ENCODE data around the gene FOXA2. TPM values are rescaled to one million over a fixed set of nuclear protein-coding genes. Genes with fewer than 3 reads are reported as not detected.

Gene FOXA2
- total and polyA plus RNA-seq, 2 of the 13 experiments (the other 11 are each of a cell fraction or from before 2014, with no cell fraction given): 8.8 to 12.2 TPM

GRCh38 chr20:22583773-22584521 lies 425 bp downstream of the FOXA2 start (continued):
- peak; percentile 42; the same call in 1 of the 2 replicates for TF ChIP-seq ZNF317 (CRISPR knock-in tag; IDR thresholded peaks at IDR 0.05)
- TF ChIP-seq MED8 (CRISPR knock-in tag; IDR thresholded peaks at IDR 0.05; ENCODE audit: insufficient replicate concordance): peak; percentile 51
- no peak; the same call in 1 of the 2 replicates for TF ChIP-seq RXRB (CRISPR knock-in tag; IDR thresholded peaks at IDR 0.05; ENCODE audit: borderline replicate concordance)
- TF ChIP-seq KDM1A (CRISPR knock-in tag; IDR thresholded peaks at IDR 0.05): no peak
- TF ChIP-seq ZNF142 (CRISPR knock-in tag; IDR thresholded peaks at IDR 0.05): no peak
- TF ChIP-seq MIER3 (CRISPR knock-in tag; IDR thresholded peaks at IDR 0.05; ENCODE audit: borderline replicate concordance): peak; percentile 66; the same call in 1 of the 2 replicates
- peak; percentile 60 for TF ChIP-seq TBX2 (CRISPR knock-in tag; IDR thresholded peaks at IDR 0.05; ENCODE audit: borderline replicate concordance)
- no peak for TF ChIP-seq ZNF749 (CRISPR knock-in tag; IDR thresholded peaks at IDR 0.05; ENCODE audit: borderline replicate concordance)
- TF ChIP-seq ZNF589 (CRISPR knock-in tag; conservative IDR thresholded peaks at IDR 0.05): no peak
- no peak for TF ChIP-seq SOX6 (IDR thresholded peaks at IDR 0.05)
- TF ChIP-seq SOX6 (CRISPR knock-in tag; IDR thresholded peaks at IDR 0.05): peak; percentile 83
- TF ChIP-seq RARA (CRISPR knock-in tag; IDR thresholded peaks at IDR 0.05): peak; percentile 38
- TF ChIP-seq BCL3 (CRISPR knock-in tag; IDR thresholded peaks at IDR 0.05): no peak; the same call in 1 of the 2 replicates
- no peak for TF ChIP-seq ZMAT3 (CRISPR knock-in tag; conservative IDR thresholded peaks at IDR 0.05)
- TF ChIP-seq HINFP (CRISPR knock-in tag; IDR thresholded peaks at IDR 0.05; ENCODE audit: low read depth): no peak
- peak; percentile 78 for TF ChIP-seq ZNF124 (CRISPR knock-in tag; IDR thresholded peaks at IDR 0.05)
- peak; percentile 48; the same call in 1 of the 2 replicates for TF ChIP-seq SMAD3 (CRISPR knock-in tag; IDR thresholded peaks at IDR 0.05)
- TF ChIP-seq KDM4B (CRISPR knock-in tag; IDR thresholded peaks at IDR 0.05): peak; percentile 56; the same call in 1 of the 2 replicates
- no peak for TF ChIP-seq PITX1 (CRISPR knock-in tag; IDR thresholded peaks at IDR 0.05)
- TF ChIP-seq TFDP2 (CRISPR knock-in tag; IDR thresholded peaks at IDR 0.05): peak; percentile 58; the same call in 1 of the 2 replicates
- no peak for TF ChIP-seq SRF (IDR thresholded peaks at IDR 0.05; ENCODE audit: low read depth, low read length)
